NCI-H187 treated with DMSO at 0.1 percent for 48 hours (cell line): ENCODE measurements around the gene NAA20.
A peak's percentile ranks its signal among the peaks of the same experiment; 100 is the strongest.

Experiments
- DNase-seq: peaks from one replicate; lab custom pipeline; 2025; lab: John Stamatoyannopoulos, UW

The NAA20 gene

DNA sequence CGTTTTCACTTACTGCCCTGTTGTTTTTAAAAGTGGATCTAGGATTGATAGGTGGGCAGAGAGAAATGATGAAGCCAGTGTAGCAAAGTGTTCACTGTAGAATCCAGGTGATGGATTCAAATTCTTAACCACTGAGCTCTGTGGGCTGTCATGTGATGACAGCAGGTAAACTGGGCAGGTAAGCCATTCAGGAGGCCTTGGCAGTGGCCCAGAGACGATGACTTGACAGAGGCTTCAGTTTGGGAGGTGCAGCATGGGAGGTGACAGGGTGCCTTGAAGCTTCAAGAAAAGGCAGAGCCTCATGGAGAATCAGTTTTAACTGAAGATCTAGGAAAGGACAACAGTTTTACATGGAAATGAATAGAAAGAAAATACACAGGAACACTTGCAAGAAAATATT, 2.0 kb downstream of the NAA20 start:
- no peak for DNase-seq

DNA sequence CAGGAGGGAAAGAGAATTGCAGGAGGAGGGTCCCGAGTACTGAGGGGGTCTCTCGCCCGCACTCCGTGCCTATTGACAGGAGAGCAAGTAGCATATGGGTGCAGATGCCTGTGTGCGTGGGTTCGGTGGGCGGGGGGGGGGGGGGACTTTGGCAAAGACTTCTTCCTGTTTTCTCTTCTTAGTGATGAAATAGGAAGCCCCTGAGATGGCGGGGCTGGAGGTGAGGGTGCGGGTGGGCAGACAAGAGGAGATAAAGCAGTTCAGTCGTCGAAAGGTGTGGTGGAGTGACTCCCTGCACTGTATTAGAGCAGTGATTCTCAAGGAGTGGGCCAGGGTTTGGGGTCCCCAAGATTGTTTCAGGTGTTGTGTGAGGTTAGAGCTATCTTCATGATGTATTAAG, 3.7 kb downstream of the NAA20 start:
- no peak for DNase-seq

DNA sequence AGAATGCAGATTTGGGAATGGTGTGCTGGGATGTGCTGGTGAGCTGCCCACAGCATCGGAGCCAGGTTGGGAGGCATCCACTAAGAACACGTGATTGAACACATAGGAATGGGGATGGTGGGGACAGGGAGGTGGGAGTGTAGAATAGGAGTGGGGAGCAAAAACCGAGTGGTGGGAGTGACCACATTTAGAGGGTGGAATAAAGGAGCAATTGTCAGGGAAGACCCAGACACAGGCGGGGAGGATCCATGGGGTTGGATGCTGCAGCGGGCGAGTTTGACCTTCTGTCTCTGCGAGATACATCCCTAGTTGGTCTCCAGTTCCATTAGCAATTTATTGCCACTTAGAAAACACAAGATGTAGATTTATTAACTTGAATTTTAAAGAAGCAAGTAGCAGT, 4.7 kb downstream of the NAA20 start:
- DNase-seq: no peak

GRCh38 chr20:20022498-20022897, 5.3 kb downstream of the NAA20 start:
- no peak for DNase-seq

GRCh38 chr20:20023395-20023794, 6.2 kb downstream of the NAA20 start:
- DNase-seq: no peak

DNA sequence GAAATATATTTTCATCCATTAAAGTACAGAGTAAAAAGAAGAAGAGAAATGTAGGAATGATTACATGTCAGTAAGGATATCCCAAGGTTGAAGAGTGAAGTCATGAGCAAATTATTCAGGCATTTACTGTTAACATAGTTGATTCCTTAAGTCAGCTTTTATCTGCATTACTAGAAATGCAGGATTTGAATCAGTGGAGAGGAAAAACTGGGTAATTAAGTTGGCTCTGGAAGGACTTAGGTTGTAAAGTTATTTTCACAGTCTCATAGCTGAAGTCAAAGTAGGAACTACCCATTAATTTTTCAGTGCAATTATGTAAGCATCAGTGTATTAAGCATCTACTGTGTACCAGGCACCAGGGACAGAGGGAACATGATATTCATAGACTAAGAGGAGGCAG, 7.8 kb downstream of the NAA20 start:
- DNase-seq: no peak

GRCh38 chr20:20027284-20027683, 10.1 kb downstream of the NAA20 start:
- no peak for DNase-seq

- DNase-seq: no peak
These were observed 14.6 kb downstream of the NAA20 start for GRCh38 chr20:20031790-20032189.

DNA sequence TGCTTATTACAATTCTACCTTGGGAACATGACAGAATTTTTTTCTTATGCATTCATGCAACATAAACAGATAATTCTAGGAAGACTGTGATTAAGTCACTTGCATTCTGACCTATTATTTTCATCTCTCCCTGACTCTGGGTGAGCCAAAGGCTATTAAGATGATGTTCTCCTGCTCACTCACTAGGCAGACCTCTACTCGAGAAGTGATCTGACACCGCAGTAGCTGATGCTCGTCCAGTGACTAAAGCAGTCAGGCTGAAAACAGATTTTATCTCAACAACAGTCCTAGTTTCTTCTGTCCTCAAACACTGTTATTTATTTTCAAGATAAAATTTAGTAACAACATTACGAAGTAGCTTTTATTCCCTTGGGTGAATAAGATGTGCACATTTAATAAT, 17.3 kb downstream of the NAA20 start:
- DNase-seq: no peak

GRCh38 chr20:20036756-20037155, 19.6 kb downstream of the NAA20 start:
- no peak for DNase-seq

GRCh38 chr20:20037960-20038359, 20.8 kb downstream of the NAA20 start:
- DNase-seq: no peak

DNA sequence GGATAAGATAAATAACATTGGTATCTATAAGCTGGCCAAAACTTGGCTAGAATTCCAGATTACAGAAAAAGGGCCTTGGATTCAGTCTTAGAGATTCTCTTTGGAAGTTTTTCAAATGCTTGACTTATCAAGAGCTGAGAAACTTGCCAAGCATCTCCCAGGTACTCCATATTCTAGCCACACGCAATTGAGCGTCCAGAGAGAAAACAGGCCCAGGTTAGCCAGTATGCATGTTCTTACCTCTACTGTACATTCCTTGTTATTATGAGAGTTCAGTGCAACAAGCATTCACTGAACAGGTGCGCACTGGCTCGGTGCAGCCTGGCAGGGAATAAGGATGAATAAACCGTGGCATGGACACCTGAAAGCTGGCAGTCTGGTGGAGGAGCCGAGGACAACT, 21.4 kb downstream of the NAA20 start:
- DNase-seq: no peak

DNA sequence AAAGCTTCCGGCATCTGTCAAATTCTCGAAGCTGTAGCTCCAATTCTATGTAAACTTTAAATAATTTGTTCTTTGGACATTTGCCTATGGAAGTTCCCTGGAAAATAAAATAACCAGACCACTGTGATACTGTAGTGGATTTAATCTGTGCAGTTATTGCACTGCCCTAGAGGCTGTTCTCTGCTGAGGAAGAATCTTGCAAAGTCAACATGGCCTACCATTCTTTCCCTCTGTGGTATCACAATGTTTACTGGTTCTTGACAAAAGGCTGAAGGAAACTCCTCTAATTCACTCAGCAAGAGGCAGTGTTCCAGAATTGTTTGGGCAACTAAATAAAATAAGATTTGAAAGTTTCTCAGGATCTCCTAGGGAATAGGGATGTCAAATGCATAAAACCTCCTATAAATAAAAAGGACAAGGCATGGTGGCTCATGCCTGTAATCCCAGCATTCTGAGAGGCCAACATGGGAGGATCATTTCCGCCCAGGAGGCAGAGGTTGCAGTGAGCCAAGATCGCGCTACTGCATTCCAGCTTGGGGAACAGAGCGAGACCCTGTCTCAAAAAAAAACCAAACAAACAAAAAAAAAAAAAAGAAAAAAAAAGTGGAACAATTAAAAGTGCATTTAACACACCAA, 22.7 kb downstream of the NAA20 start:
- no peak for DNase-seq

GRCh38 chr20:20051767-20052073, 34.6 kb downstream of the NAA20 start:
- no peak for DNase-seq

DNA sequence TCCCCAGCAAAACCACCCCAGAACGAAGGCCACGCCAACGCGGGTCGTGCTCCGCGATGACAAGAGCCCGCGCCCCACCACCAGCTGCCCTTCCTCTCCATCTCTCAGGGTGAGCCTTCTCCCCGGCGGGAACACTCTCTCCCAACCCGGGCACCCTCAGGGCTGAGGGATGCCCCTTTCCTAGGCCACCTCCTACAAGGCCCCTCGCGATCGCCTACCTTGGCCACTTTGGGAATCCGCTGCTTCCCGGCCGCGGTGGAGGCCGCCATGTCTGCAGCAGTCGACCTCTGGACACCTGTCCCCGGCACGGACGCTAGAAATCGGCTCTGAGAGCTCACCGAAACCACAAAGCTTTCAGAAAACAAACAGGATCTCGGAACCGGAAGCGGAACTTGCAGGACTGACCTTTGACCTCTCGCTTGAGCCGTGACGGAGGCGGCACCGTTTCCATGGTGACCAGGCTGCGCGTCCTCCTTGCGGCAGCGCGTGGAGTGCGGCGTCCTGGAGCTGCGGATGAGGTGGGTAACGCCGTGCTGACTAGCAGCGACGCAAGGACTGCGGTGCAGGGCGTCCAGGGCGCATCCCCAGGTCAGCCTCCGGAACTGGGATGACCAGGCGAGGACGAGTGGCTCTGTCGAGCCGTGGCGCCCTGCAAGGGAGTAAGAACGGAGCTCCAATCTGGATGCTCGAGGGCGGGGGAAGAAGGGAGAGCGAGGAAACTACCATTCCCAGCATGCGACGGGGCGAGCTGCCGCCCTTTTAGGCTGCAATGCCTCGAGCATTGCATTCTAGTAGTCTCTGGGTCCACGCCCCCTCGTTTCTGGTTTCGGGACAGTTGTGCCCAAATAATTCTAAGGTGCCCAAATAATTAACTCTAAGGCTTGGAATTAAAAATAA, 35.2 kb downstream of the NAA20 start, which contains the start of the genes CFAP61 and CRNKL1:
Gene CFAP61 (plus strand): TSS at position 459 of the 897 bp plus-strand sequence. CDS start 4,122 bp downstream, outside the sequence.
Gene CRNKL1 (minus strand): TSS at position 393 of the 897 bp plus-strand sequence. CDS start 124 bp downstream, at position 269.
- peak; percentile 37 for DNase-seq

DNA sequence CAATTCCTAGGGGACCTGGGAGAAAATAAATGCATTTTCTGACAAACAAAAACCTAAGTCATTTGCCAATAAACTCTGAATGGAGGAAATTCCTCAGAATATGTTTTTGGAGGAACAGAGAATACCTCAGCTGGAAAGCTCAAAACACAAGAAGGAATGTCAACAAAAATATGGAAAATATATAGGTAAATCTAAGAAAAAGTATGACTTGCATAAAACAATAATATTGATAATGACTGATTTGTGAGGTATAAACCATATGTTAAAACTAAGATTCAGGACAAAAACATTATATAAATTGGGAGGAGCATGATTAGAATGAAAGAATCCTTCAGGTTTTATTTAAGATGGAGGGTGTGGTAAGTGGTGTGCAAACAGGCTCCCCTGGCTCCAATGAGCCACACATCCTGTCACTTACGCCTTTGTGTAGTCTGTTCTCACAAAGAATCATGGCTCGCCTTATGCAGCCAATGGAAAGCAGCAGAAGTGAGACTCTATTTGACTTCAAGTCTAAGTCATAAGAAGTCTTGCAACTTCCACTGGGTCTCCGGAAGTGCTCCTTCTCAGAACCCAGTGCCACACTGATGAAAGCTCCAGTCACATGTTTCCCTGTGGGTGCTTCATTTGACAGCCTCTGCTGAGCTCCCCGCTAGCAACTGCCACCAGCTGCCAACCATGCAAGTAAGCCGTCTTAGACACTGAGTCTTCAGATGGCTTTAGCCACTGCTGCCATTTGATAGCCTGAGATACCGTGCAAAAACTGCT, 43.3 kb downstream of the NAA20 start:
- no peak for DNase-seq

GRCh38 chr20:20063941-20064702, 47.0 kb downstream of the NAA20 start:
- DNase-seq: no peak

DNA sequence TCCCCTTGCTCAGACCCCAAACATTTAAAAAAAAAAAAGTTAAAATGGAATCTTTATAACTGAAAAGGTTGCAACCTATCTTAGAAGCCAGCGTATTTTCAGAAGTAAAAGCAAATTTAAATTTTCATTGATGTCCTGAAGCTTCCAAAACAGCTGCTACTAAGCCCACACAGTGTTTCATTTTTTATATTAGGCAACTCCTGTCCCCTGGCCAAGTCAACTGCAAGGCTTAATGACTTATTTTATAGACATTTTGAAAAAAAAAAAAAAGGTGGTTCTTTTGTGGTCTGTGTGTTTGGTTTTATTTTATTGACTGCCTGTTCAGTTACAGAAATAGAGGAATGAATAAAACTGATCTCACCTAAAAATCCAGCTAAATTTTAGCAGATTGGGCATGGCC, 48.2 kb downstream of the NAA20 start:
- DNase-seq: no peak

DNA sequence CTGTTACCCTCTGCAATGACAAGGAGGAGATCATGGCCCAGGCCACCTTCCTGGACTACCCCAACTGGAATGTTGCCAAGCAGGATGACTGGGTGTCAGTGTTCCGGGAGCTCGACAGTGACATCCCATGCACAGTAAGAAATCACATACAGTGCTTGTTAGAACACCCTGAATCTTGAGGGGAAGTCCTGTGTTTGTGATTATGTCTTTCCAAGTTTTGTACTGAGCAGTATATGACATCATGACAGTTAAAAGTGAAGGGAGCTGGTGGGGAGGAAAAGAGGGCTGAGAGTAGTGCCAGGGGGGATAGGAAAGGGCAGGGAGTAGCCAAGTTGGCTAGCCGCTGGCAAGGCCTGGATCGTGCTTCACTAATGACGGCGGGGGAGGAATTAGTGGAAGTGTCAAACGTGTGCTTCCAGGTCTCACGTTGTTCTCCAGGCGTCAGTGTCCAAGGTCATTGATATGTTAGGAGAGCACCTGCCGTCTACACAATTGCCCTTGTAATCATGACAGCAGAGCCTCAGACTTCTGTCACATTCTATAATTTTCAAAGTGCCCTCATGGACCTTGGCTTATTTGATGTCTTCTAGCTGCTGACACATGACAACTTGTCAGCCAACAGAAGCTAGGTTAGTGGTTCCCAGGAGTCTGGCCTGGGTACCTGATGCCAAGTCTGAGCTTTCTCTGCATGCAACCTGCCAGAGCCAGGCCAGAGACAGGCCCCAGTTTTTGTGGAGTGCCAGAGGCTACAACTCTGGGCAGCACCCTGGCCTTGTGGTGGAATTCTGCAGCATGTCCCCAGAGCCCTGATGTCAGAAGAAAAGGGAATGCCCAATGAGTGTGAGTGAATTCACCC, 53.9 kb downstream of the NAA20 start:
- no peak for DNase-seq

GRCh38 chr20:20073801-20074371, 56.7 kb downstream of the NAA20 start:
- peak; percentile 28 for DNase-seq

GRCh38 chr20:20075032-20075431, 57.9 kb downstream of the NAA20 start:
- DNase-seq: no peak
